Liver (tissue), 9 donors: ENCODE measurements around the gene LGR5. TPM values are rescaled to one million over a fixed set of nuclear protein-coding genes. Genes with fewer than 3 reads are reported as not detected.
A peak's percentile ranks its signal among the peaks of the same experiment; 100 is the strongest.
"Not testable (repeated sequence)": the region's sequence is repeated elsewhere in the genome, so short reads cannot be mapped to it uniquely, and the experiment has no call there.

ENCODE experiments used
- DNase-seq: peaks from one replicate; pipeline ENCODE4 v3.0.0-alpha.2; 2017; ENCODE audit warnings: low spot score
- H3K27ac ChIP-seq, 2 donors: one replicate each; pipeline ENCODE4 v1.7.0; 2013; ENCODE audit warnings: inconsistent platforms in 2 of 2, low read length in 2 of 2, control low read depth in 1 of 2, low read depth in 1 of 2, mild to moderate bottlenecking in 1 of 2
- H3K27me3 ChIP-seq, 4 donors: one replicate each; pipeline versions ENCODE4 v1.6.1 to v1.7.0; 2013; ENCODE audit warnings: low read length in 3 of 4, inconsistent platforms in 1 of 4, mild to moderate bottlenecking in 1 of 4, moderate library complexity in 1 of 4; ENCODE audit not compliant: control insufficient read depth in 4 of 4, insufficient read depth in 4 of 4
- H3K36me3 ChIP-seq, 4 donors: one replicate each; pipeline versions ENCODE4 v1.6.1 to v1.7.0; 2013; ENCODE audit warnings: low read length in 3 of 4, mild to moderate bottlenecking in 3 of 4, low read depth in 1 of 4, moderate library complexity in 1 of 4; ENCODE audit not compliant: control insufficient read depth in 4 of 4, insufficient read depth in 3 of 4
- H3K4me1 ChIP-seq, 4 donors: one replicate each; pipeline versions ENCODE4 v1.6.1 to v1.7.0; 2013; ENCODE audit warnings: low read length in 3 of 4, mild to moderate bottlenecking in 3 of 4, moderate library complexity in 1 of 4; ENCODE audit not compliant: control insufficient read depth in 4 of 4, insufficient read depth in 4 of 4
- H3K4me3 ChIP-seq, 3 donors: one replicate each; pipeline versions ENCODE4 v1.6.1 to v1.7.0; 2013; ENCODE audit warnings: low read length in 3 of 3, control low read depth in 1 of 3, low read depth in 1 of 3, mild to moderate bottlenecking in 1 of 3
- H3K9ac ChIP-seq, 2 donors: one replicate each; pipeline ENCODE4 v1.7.0; 2013; ENCODE audit warnings: low read length in 2 of 2, mild to moderate bottlenecking in 2 of 2, moderate library complexity in 2 of 2, control low read depth in 1 of 2, low read depth in 1 of 2
- H3K9me3 ChIP-seq, 4 donors: one replicate each; pipeline versions ENCODE4 v1.6.1 to v1.7.0; 2013; ENCODE audit warnings: low read length in 3 of 4; ENCODE audit not compliant: control insufficient read depth in 4 of 4
- ATF3 ChIP-seq: IDR thresholded peaks from 2 replicates; pipeline ENCODE4 v1.6.1; 2016; ENCODE audit warnings: antibody characterized with exemption
- CTCF ChIP-seq: fragments of 150-350 bp; IDR thresholded peaks from 2 replicates; pipeline ENCODE4 v1.5.1; 2017; ENCODE audit warnings: improper control_type of control experiment, low read depth, low read length; ENCODE audit not compliant: missing input control
- EGR1 ChIP-seq, 2 donors: IDR thresholded peaks; 2 replicates each; pipeline ENCODE4 v1.6.1; 2016 to 2018; ENCODE audit warnings: antibody characterized with exemption in 2 of 2, low read depth in 2 of 2
- FOXA2 ChIP-seq: IDR thresholded peaks from 2 replicates; pipeline ENCODE4 v1.6.1; 2016; ENCODE audit warnings: antibody characterized with exemption
- GABPA ChIP-seq, 2 donors: IDR thresholded peaks in 1 of 2; conservative IDR thresholded peaks in 1 of 2; 2 replicates each; pipeline ENCODE4 v1.6.1; 2016; ENCODE audit warnings: antibody characterized with exemption in 2 of 2, mild to moderate bottlenecking in 1 of 2, moderate library complexity in 1 of 2
- HNF4A ChIP-seq, 2 donors: conservative IDR thresholded peaks; 2 replicates each; pipeline ENCODE4 v1.6.1; 2016; ENCODE audit warnings: antibody characterized with exemption in 2 of 2, mild to moderate bottlenecking in 2 of 2
- HNF4G ChIP-seq: IDR thresholded peaks from 2 replicates; pipeline ENCODE4 v1.6.1; 2016; ENCODE audit warnings: antibody characterized with exemption
- JUND ChIP-seq, 2 donors: IDR thresholded peaks; 2 replicates each; pipeline ENCODE4 v1.6.1; 2016; ENCODE audit warnings: antibody characterized with exemption in 2 of 2
- MAX ChIP-seq: IDR thresholded peaks from 2 replicates; pipeline ENCODE4 v1.6.1; 2016; ENCODE audit warnings: antibody characterized with exemption
- NR2F2 ChIP-seq: IDR thresholded peaks from 2 replicates; pipeline ENCODE4 v1.6.1; 2016; ENCODE audit warnings: antibody characterized with exemption
- RAD21 ChIP-seq, 2 donors: IDR thresholded peaks; 2 replicates each; pipeline ENCODE4 v1.6.1; 2016; ENCODE audit warnings: antibody characterized with exemption in 2 of 2, mild to moderate bottlenecking in 2 of 2
- RXRA ChIP-seq, 2 donors: IDR thresholded peaks; 2 replicates each; pipeline ENCODE4 v1.6.1; 2017 to 2018; ENCODE audit warnings: antibody characterized with exemption in 2 of 2, mild to moderate bottlenecking in 1 of 2
- SP1 ChIP-seq: IDR thresholded peaks from 2 replicates; pipeline ENCODE4 v1.6.1; 2018; ENCODE audit warnings: antibody characterized with exemption, mild to moderate bottlenecking
- WGBS: extraction: QIAGEN DNeasy Blood & Tissue Kit; methylation state at CpG from one replicate; pipeline ENCODE4 v1.1.7; 2013; 5-methylcytosine and 5-hydroxymethylcytosine counted together
- polyA plus RNA-seq, 2 donors: library from polyadenylated mRNA; stranded (reverse) in 1 of 2; unstranded in 1 of 2; fragments of 200-250 nt in 1 of 2; fragments of >200 nt in 1 of 2; fragmentation: Nextera tagmentation in 1 of 2; extraction: Ambion mirVana in 1 of 2; gene quantifications; one replicate each; pipeline versions ENCODE4 v1.2.1 to v1.2.3, GENCODE V29; 2013 to 2015
- total RNA-seq, 2 donors: library from RNA; depleted of rRNA; stranded (reverse); fragments of >200 nt; gene quantifications; one replicate each; pipeline ENCODE4 v1.2.3, GENCODE V29; 2014
- donor health status: healthy.
- donor health status: healthy.
- donor health status: healthy.
- donor health status: healthy.
- donor health status: healthy.

The LGR5 gene
- total and polyA plus RNA-seq, 4 donors, result 0.17 to 0.99 (median 0.82) TPM

GRCh38 chr12:71551529-71551928 is 111.9 kb downstream of the LGR5 start:
- DNase-seq, result no peak
- Histone ChIP-seq H3K4me1 (peaks cover 0 to 9% (median 1%) of the 10 kb centered on the region in 4 donors), H3K9me3 (no peaks in the 10 kb centered on the region), H3K27ac (no peak overlapping the region), H3K4me3 (no peak overlapping the region), H3K27me3 (no peaks in the 10 kb centered on the region), H3K36me3 (no peaks in the 10 kb centered on the region), H3K9ac (no peak overlapping the region)
- WGBS, result 63% methylated on average over 3 of the region's 3 CpGs
- TF ChIP-seq JUND (IDR thresholded peaks at IDR 0.05) (no peak), MAX (no peak), NR2F2 (no peak), FOXA2 (no peak), RAD21 (IDR thresholded peaks at IDR 0.05) (peak; percentile 61 to 67), HNF4G (no peak), GABPA (IDR thresholded peaks at IDR 0.05 in 1 of 2, conservative IDR thresholded peaks at IDR 0.05 in 1 of 2) (no peak), CTCF (peak; percentile 25), ATF3 (no peak), HNF4A (conservative IDR thresholded peaks at IDR 0.05) (no peak)

- 61% methylated on average over 5 of the region's 5 CpGs for WGBS
These were observed 113.3 kb downstream of the LGR5 start for GRCh38 chr12:71552728-71553501.

GRCh38 chr12:71555191-71555590 is 115.6 kb downstream of the LGR5 start:
- 93% methylated on average over 1 of the region's 1 CpG for WGBS
- Histone ChIP-seq H3K9me3 (no peaks in the 10 kb centered on the region), H3K4me1 (peaks cover 0 to 9% (median 1%) of the 10 kb centered on the region in 4 donors)

More at GRCh38 chr12:71552728-71553501, 113.3 kb downstream of the LGR5 start:
- TF ChIP-seq RAD21 (IDR thresholded peaks at IDR 0.05), result no peak
- TF ChIP-seq RXRA (IDR thresholded peaks at IDR 0.05), result peak; percentile 19 to 29
- TF ChIP-seq HNF4G, result peak; percentile 10
- peak; percentile 49 to 78 for TF ChIP-seq HNF4A (conservative IDR thresholded peaks at IDR 0.05)
- peak; percentile 44 for TF ChIP-seq SP1
- no peak for DNase-seq
- Histone ChIP-seq H3K36me3 (no peaks in the 10 kb centered on the region), H3K27me3 (no peaks in the 10 kb centered on the region), H3K4me1 (peaks cover 0 to 9% (median 1%) of the 10 kb centered on the region in 4 donors), H3K27ac (no peak overlapping the region), H3K9ac (no peak overlapping the region), H3K9me3 (no peaks in the 10 kb centered on the region), H3K4me3 (no peak overlapping the region)

GRCh38 chr12:71555789-71556188 is 116.2 kb downstream of the LGR5 start:
- WGBS, result 96% methylated on average over 1 of the region's 1 CpG
- H3K27me3 ChIP-seq, H3K27ac ChIP-seq, H3K4me3 ChIP-seq, DNase-seq, H3K36me3 ChIP-seq, H3K9ac ChIP-seq, H3K4me1 ChIP-seq, H3K9me3 ChIP-seq: not testable (repeated sequence)

More at GRCh38 chr12:71555191-71555590, 115.6 kb downstream of the LGR5 start:
- no peak for TF ChIP-seq NR2F2
- TF ChIP-seq EGR1 (IDR thresholded peaks at IDR 0.05; ENCODE audit: low read depth in 2 of 2), result no peak
- TF ChIP-seq MAX, result no peak
- Histone ChIP-seq H3K27ac (no peak overlapping the region), H3K27me3 (no peaks in the 10 kb centered on the region), H3K36me3 (no peaks in the 10 kb centered on the region), H3K9ac (no peak overlapping the region), H3K4me3 (no peak overlapping the region)
- DNase-seq, result no peak
